Testis (tissue), 3 donors: ENCODE data around the gene UBALD1. TPM values are rescaled to one million over a fixed set of nuclear protein-coding genes. Genes with fewer than 3 reads are reported as not detected.
"Not testable (repeated sequence)": the region's sequence is repeated elsewhere in the genome, so short reads cannot be mapped to it uniquely, and the experiment has no call there.

Experiments used
- DNase-seq: peaks from one replicate; pipeline ENCODE4 v3.0.0-alpha.2; 2019
- H3K27ac ChIP-seq, 2 donors: fragments of 200-600 bp; sonication (generic); one replicate each; pipeline ENCODE4 v1.5.1; 2019
- H3K27me3 ChIP-seq: fragments of 200-600 bp; sonication (generic); one replicate; pipeline ENCODE4 v1.5.1; 2019
- H3K36me3 ChIP-seq: fragments of 200-600 bp; sonication (generic); one replicate; pipeline ENCODE4 v1.5.1; 2017; ENCODE audit warnings: low read depth; ENCODE audit errors: missing control alignments
- H3K4me1 ChIP-seq: fragments of 200-600 bp; sonication (generic); one replicate; pipeline ENCODE4 v1.5.1; 2019
- H3K4me3 ChIP-seq, 2 donors: fragments of 200-600 bp; sonication (generic); one replicate each; pipeline ENCODE4 v1.5.1; 2017 to 2019
- H3K9me3 ChIP-seq: fragments of 200-600 bp; sonication (generic); one replicate; pipeline ENCODE4 v1.5.1; 2017
- POLR2A ChIP-seq: fragments of 450-650 bp; IDR thresholded peaks from one replicate; pipeline ENCODE4 v1.6.1; 2017; ENCODE audit warnings: antibody characterized with exemption, mild to moderate bottlenecking, moderate library complexity
- WGBS, 2 donors: methylation state at CpG; one replicate each; pipeline ENCODE4 v1.1.5; 2018; 5-methylcytosine and 5-hydroxymethylcytosine counted together
- intact Hi-C: fragments of 100-400 bp; cut with DNase I; formaldehyde crosslinking; loops from one replicate; pipeline ENCODE4 v1.15.1; 2023; ENCODE audit warnings: low total_unique reads
- polyA plus RNA-seq: library from polyadenylated mRNA; stranded (reverse); fragments of 350-450 nt; fragmentation: Illumina TruSeq; extraction: RNeasy Lipid Tissue Mini Kit (QIAGEN cat#74804); gene quantifications from one replicate; pipeline ENCODE4 v1.2.3, GENCODE V29; 2014; ENCODE audit warnings: low read depth, low replicate concordance; ENCODE audit not compliant: insufficient read depth
- total RNA-seq, 2 donors: library from RNA; depleted of rRNA; stranded (reverse); fragments of >200 nt; gene quantifications; one replicate each; pipeline ENCODE4 v1.2.3, GENCODE V29; 2016
- TF ChIP-seq, protein P1 (sequence below), 3 experiments: fragments of 450-650 bp in 2 of 3; fragments of 200-600 bp in 1 of 3; sonication (generic) in 1 of 3; IDR thresholded peaks; one replicate each; pipeline ENCODE4 v1.5.1; 2016 to 2019; ENCODE audit warnings: antibody characterized with exemption in 3 of 3, mild to moderate bottlenecking in 2 of 3, moderate library complexity in 1 of 3

UBALD1 gene
- total and polyA plus RNA-seq, 3 donors from 2014 or later: 15.9 to 33.3 (median 25.0) TPM

DNA sequence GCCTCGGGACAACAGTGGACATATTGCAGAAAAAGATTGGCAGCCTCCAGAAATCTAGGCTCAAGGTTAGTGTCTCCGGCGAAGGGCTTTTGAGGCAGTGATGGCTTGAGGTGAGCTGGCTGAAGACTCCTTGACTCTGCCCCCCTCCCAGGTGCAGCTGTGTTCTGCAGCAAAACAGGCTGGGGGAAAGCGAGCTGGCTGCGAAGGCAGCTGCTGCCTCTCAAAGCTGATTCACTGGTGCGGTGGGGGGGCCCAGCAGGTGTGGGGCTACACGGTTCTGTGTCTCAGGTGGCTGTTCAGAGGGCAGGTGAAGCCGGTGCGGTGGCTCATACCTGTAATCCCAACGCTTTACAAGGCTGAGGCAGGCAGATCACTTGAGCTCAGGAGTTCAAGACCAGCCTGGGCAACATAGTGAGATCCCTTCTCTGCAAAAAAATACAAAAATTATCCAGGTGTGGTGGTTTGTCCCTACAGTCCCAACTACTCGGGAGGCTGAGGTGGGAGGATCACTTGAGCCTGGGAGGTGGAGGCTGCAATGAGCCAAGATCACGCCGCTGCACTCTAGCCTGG lies 35.6 kb downstream of the UBALD1 start:
- TF ChIP-seq POLR2A: no peak
- TF ChIP-seq, protein P1, sequence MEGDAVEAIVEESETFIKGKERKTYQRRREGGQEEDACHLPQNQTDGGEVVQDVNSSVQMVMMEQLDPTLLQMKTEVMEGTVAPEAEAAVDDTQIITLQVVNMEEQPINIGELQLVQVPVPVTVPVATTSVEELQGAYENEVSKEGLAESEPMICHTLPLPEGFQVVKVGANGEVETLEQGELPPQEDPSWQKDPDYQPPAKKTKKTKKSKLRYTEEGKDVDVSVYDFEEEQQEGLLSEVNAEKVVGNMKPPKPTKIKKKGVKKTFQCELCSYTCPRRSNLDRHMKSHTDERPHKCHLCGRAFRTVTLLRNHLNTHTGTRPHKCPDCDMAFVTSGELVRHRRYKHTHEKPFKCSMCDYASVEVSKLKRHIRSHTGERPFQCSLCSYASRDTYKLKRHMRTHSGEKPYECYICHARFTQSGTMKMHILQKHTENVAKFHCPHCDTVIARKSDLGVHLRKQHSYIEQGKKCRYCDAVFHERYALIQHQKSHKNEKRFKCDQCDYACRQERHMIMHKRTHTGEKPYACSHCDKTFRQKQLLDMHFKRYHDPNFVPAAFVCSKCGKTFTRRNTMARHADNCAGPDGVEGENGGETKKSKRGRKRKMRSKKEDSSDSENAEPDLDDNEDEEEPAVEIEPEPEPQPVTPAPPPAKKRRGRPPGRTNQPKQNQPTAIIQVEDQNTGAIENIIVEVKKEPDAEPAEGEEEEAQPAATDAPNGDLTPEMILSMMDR (IDR thresholded peaks at IDR 0.05): no peak
- Histone ChIP-seq H3K27me3 (no peaks in the 10 kb centered on the region), H3K4me1 (no peaks in the 10 kb centered on the region), H3K9me3 (no peaks in the 10 kb centered on the region), H3K4me3 (no peak overlapping the region), H3K27ac (no peak overlapping the region), H3K36me3 (no peaks in the 10 kb centered on the region)
- no peak for DNase-seq
- intact Hi-C loops: no loop called here
- 84 to 87% methylated on average over 9 to 13 of the region's 13 CpGs for WGBS, 2 donors

DNA sequence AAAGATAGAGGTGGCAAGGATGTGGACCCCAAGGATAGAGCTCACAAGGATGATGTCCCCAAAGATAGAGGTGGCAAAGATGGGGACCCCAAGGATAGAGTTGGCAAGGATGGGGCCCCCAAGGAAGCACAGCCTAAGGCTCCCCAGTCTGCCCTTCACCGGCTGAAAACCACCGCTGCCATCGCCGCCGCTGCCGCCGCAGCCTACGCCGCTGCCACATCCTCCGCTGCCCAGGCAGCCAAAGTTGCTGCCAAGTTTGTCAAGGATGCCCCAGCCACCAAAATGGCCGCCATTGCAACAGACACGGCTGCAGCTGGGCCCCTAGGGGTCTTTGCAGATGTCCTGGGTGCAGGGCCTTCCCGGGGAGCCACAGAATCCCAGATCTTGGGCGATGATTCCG lies 38.7 kb downstream of the UBALD1 start:
- no peak for DNase-seq
- Histone ChIP-seq H3K27me3 (no peaks in the 10 kb centered on the region), H3K36me3 (no peaks in the 10 kb centered on the region), H3K4me1 (no peaks in the 10 kb centered on the region), H3K27ac (no peak overlapping the region), H3K4me3 (no peak overlapping the region), H3K9me3 (no peaks in the 10 kb centered on the region)
- intact Hi-C loops: no loop called here
- TF ChIP-seq, protein P1 (IDR thresholded peaks at IDR 0.05): no peak
- no peak for TF ChIP-seq POLR2A
- 92 to 96% methylated on average over 15 of the region's 15 CpGs for WGBS, 2 donors

DNA sequence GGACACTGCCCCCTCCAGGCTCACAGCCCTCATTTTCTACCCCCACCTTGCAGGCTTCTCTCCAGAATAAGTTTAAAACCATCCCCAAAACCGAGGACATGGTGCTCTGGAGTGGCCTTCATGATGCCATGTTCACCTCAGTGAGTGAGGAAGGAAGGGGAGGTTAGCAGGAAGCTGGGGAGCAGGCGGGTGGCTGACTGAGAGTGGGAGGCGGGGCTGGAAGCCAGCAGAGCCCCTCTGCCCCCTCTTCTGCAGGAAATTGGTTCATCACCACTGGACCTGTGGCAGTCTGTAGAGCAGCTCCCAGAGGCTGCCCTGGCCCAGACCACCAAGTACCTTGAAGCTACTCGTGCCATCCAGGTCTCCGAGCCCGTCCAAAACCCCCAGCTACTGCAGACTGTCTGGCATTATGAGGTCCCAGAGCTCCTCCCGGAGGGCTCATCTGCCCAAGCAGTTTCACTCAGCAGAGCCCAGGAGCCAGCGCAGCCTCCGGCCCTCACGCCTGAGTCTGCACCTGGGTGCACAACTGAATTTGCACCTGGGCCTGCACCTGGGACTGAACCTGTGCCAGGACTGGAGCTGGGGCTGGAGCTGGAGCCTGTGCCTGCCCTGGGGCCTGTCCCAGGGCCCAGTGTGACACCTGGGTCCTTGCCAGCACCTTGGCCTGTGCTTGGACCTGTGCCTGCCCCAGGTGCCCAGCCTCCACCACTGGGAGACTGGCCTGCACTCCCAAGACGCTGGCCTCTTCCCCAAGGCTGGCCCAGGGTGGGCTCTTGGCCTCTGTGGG lies 39.6 kb downstream of the UBALD1 start:
- intact Hi-C loops: no loop called here
- Histone ChIP-seq H3K27ac (no peak overlapping the region), H3K36me3 (no peaks in the 10 kb centered on the region), H3K9me3 (no peaks in the 10 kb centered on the region), H3K4me1 (no peaks in the 10 kb centered on the region), H3K4me3 (no peak overlapping the region), H3K27me3 (no peaks in the 10 kb centered on the region)
- WGBS, 2 donors: 87 to 93% methylated on average over 6 to 11 of the region's 11 CpGs
- TF ChIP-seq, protein P1 (IDR thresholded peaks at IDR 0.05): no peak
- no peak for TF ChIP-seq POLR2A
- DNase-seq: no peak

DNA sequence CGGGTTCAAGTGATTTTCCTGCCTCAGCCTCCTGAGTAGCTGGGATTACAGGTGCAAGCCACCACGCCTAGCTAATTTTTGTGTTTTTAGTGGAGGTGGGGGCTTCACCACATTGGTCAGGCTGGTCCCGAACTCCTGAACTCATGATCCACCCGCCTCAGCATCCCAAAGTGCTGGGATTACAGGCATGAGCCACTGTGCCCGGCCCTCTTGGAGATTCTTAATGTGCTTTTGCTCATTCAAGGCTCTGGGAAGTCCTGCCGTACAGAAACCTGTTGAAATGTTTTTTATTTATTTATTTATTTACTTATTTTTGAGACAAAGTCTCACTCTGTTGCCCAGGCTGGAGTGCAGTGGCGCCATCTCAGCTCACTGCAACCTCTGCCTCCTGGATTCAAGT lies 40.8 kb downstream of the UBALD1 start:
- H3K27me3 ChIP-seq, H3K27ac ChIP-seq, H3K4me1 ChIP-seq, H3K4me3 ChIP-seq, H3K9me3 ChIP-seq, H3K36me3 ChIP-seq, intact Hi-C loops, DNase-seq: not testable (repeated sequence)
- WGBS, 2 donors: 75 to 81% methylated on average over 7 of the region's 7 CpGs

DNA sequence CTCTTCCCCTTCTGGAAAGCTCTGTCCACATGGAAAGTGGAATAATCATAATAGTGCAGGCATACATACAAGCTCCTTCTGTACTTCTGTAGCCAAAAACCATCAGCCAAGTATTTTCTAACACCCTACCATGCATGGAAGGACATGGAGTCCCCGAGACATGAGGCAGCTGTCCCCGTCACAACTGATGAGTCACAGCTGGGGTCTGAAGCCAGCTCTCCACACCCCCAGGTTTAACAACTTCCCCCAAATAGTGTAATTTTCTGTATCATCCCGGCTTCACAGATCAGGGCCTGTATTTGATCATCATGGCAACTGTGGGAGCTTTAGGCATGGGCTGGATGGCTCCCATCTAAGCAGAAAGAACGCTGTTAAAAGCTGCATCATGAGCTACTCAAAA lies 42.0 kb downstream of the UBALD1 start:
- TF ChIP-seq, protein P1 (IDR thresholded peaks at IDR 0.05): no peak
- TF ChIP-seq POLR2A: no peak
- no peak for DNase-seq
- intact Hi-C loops: no loop called here
- Histone ChIP-seq H3K27me3 (no peaks in the 10 kb centered on the region), H3K36me3 (no peaks in the 10 kb centered on the region), H3K27ac (no peak overlapping the region), H3K9me3 (no peaks in the 10 kb centered on the region), H3K4me3 (no peak overlapping the region), H3K4me1 (no peaks in the 10 kb centered on the region)
- 58 to 63% methylated on average over 4 of the region's 4 CpGs for WGBS, 2 donors
